GM21825 (cell line): ENCODE data around the gene SH3PXD2B.
"Not testable (repeated sequence)": the region's sequence is repeated elsewhere in the genome, so short reads cannot be mapped to it uniquely, and the experiment has no call there.

Source experiments
- ATAC-seq: cut with Tn5 transposase; IDR thresholded peaks from one replicate; pipeline ENCODE4 v1.9.1; 2021; ENCODE audit warnings: mild to moderate bottlenecking, moderate library complexity; ENCODE audit not compliant: unreplicated experiment

Gene SH3PXD2B

GRCh38 chr5:172420235-172420939 lies 33.9 kb downstream of the SH3PXD2B start:
- no peak for ATAC-seq

DNA sequence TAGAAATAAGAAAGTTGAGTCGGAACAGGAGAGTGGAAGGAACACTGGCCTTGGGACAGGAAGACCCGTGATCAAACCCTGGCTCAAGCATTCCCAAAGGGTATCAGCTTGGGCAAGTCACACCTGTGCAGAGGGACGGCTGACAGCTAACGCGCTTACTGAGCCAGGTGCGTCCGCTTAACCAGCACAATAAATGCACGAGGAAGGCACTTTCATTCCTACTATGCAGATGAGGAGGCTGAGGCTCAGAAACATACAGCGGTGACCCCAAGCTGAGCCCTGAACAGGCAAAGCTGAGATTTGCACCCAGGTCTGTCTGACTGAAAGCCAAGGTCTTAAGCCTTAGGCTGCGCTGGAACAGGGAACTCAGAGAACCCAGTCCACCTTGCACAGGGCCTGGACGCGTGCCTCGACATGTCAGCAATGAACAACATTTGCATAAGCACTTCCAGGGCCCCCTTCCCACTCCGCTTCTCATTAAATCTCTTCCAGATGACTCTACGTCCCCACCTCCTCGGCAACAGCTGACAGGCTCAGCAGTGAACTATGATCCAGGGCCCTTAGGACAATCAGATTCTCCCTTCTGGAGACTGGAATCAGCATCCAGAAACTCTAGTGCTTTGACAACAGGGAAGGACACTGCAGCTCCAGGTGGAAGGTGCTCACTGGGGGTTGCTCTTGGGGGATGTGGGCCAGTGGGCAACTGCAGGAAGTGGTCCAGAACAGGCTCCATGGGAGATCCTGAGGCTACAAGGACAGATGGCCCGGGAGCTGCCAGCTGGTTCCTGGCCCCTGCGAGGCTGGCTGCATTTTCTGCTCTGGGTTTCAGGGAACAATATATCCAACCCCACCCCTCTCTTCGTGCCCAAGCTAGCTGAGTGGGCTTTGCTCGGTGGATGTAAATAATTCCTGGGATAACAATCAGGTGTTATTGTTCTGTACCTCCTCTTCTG lies 35.2 kb downstream of the SH3PXD2B start:
- ATAC-seq, result no peak

- no peak for ATAC-seq
Measured at GRCh38 chr5:172417983-172418630, 36.2 kb downstream of the SH3PXD2B start.

- ATAC-seq, result no peak
Measured at GRCh38 chr5:172417130-172417841, 37.0 kb downstream of the SH3PXD2B start.

- no peak for ATAC-seq
Measured at GRCh38 chr5:172415362-172416275, 38.7 kb downstream of the SH3PXD2B start.

DNA sequence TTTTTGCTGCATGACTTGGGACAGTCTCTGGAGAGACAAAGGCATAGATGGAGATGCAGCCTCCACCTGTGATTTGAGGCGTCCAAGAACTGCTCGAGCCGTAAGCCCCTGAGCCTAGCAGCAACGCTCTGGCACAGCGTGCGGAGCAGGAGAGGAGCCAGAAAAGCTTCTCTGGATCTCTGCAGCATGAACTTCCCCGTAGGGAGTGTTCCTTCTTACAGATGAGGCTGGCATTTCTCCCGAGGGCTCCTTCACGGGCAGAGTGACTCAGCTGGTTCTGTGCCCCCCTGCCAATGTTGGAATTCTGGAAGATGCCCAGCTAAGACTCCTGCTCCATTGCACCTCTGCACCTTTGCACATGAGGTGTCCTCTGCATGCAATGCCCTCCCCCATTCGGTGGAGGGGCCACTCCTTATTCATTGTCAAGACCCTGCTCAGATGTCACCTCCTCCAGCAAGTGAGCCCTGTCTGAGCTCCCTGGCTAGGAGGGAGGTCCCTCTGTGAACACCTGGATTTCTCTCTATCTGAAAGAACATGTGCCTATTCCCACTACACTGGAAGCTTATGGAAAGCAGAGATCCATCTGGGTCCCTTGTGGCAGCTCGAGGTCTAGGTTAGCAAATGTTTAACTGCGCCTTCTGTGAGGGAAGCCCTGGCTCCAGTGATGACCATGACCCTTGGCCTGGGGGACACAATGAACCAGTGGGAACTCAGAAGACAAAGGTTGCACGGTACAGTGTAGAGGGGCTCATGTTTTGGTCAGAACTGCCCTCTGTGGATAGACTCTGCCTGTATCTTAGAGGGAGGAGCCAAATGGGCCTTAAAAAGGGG lies 39.6 kb downstream of the SH3PXD2B start:
- no peak for ATAC-seq

GRCh38 chr5:172413601-172414171 lies 40.6 kb downstream of the SH3PXD2B start:
- ATAC-seq, result no peak

DNA sequence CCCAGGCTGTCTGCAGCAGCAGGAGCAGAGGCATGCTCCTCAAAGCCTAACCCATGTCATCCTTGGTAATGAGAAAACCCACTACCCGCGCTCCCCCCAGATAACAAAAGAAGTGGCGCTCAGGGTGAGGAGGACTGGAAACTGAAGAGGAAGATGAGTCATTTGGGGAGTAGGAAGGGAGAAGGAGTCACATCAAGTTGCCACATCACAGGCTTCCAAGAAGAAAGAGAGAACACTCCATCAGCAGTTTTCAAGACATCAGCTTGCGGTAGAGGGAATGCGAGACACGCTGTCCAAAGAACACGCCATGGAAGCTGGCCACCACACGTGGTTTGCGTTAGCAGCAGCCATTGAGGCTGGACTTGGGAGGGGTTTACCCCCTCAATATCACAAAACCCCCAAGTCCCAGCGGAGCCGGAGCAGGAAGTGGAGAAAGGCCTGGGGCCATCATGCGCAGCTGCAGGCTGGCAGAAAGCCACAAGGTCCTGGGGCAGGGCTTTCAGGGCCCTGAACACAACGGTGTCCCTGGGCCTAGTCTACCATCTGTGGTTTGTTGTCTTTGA lies 41.5 kb downstream of the SH3PXD2B start:
- no peak for ATAC-seq

- ATAC-seq, result no peak
Measured at GRCh38 chr5:172411484-172412072, 42.7 kb downstream of the SH3PXD2B start.

DNA sequence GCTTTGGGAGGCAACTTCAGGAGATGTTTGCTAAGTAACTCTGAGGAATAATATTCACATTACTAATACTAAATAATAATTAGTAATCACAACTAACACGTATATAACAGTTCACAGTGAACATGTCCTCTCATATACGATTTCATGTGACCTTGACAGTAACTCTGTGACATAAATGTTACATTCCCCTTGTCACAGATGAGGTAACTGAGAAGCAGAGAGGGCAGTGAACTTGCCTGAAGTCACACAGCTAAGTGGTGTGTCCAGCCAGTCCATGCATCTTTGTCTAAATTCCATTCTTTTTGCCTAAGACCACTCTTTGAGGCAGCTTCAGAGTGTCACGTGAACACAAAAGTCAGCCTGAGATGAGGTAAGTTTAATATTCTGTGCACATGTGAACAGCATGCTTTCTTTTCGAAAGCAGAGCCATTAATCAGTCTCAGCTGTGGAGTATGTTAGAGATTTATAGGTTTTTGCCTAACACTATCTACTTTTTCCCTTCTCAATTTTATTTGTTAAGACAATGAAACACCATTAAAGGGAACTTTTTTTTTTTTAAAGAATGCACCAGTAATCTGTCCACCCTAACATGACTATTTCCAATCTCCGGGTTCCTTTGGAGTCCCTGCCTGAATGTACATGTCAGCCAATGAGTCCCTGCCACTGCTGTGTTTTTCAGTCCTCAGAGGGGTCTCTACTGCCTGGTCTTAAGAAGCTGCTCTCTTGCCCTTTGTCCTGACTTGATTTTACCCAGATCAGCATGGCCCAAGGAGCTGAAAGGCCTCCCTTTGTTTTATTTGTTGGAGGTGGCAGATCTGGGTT lies 43.5 kb downstream of the SH3PXD2B start:
- ATAC-seq, result no peak

GRCh38 chr5:172410160-172410559 lies 44.2 kb downstream of the SH3PXD2B start:
- ATAC-seq, result no peak

- not testable (repeated sequence) for ATAC-seq
Measured at GRCh38 chr5:172409477-172409876, 44.8 kb downstream of the SH3PXD2B start.

DNA sequence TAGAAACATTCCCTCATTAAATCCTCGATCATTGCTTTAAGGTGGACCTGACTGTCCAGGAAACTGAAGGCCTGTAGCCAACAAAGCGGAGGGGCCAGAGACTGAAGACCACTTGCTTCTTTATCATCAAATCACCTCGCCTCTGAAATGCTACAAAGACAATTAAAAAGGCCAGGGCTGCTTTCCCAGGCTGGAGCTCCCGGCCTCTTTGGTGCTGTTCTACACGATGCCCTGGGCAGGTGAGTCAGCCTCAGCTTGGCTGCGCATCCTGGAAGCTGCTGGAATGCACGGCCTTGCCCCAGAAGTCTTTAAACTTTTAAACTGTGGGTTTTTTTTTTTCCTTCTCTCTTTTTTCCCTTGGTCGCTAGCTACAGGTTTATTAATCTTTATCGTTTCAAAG lies 46.5 kb downstream of the SH3PXD2B start:
- ATAC-seq, result no peak

DNA sequence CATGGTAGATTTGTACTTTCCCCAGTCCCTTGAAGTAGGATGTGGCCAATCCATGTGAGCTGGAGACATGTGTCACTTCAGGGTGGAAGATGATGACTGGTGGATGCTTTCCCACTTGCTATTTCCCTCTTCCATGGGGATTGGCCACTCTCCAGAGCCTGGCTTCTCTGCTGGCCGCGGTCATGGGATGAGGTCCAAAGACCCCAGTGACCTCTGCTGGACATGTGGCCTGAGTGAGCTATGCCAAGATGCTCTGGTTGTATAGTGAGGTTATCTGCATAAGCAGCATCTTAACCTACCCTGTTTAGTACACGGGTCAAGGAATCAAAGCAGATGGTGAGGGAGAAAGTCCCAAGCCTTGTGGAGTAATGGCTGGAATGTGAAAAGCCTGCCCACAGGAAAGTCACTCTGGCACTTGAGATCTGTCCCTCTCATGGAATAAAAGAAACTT lies 47.1 kb downstream of the SH3PXD2B start:
- no peak for ATAC-seq

DNA sequence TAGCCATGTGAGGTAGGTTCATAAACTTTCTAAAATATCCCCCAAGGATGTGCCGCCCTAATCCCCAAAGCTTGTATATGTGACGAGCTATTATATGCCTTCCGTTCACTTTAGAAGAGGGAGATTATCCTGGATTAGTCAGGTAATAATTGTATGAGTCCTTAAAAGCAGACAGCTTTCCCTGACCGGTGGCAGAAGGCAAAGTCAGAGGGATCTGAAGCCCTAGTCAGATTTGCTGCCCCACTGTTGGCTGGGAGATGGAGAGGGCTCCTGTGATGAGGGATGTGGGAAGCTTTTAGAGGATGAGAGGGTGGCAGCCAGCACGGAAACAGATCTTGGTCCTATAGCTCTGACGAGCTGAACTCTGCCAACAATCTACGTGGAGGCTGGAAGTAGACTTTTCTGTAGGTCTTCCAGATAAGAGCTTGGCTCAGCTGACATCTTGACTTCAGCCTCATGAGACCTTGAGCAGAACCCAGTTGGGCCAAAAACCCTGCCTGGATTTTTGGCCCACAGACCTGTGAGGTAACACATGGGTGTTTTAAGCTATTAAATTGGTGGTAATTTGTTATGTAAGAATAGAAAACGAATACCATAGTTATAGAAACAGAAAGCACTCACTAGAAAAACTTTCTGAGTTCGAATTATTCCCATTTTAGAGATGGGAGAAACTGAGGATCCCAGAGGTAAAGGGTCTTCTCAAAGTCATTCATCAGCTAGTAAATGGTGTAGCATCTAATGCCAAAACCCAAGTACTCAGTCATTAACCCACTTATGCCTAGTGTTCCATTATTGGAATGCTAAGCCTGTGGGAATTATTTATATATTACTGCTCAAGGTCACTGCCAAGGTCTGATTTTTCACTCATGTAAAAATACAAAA lies 48.9 kb downstream of the SH3PXD2B start:
- ATAC-seq, result no peak

- ATAC-seq, result no peak
Measured at GRCh38 chr5:172404746-172405145, 49.6 kb downstream of the SH3PXD2B start.
